IPS DF 6.9 (cell line): ENCODE results near the gene CBR3.
"Not testable (repeated sequence)": the region's sequence is repeated elsewhere in the genome, so short reads cannot be mapped to it uniquely, and the experiment has no call there.

Experiments used
- DNase-seq: peaks from one replicate; pipeline ENCODE4 v3.0.0-alpha.2; 2013; ENCODE audit warnings: low read depth, low spot score
- H3K27ac ChIP-seq: one replicate; pipeline ENCODE4 v1.5.1; 2013; ENCODE audit warnings: low read length, control low read depth
- H3K27me3 ChIP-seq: 2 replicates; pipeline ENCODE4 v1.6.1; 2013; ENCODE audit warnings: mild to moderate bottlenecking, low read length; ENCODE audit not compliant: control insufficient read depth, insufficient read depth
- H3K36me3 ChIP-seq: 2 replicates; pipeline ENCODE4 v1.6.1; 2013; ENCODE audit warnings: low read length; ENCODE audit not compliant: control insufficient read depth, insufficient read depth
- H3K4me1 ChIP-seq: 2 replicates; pipeline ENCODE4 v1.6.1; 2013; ENCODE audit warnings: low read length; ENCODE audit not compliant: control insufficient read depth, insufficient read depth
- H3K4me3 ChIP-seq: 2 replicates; pipeline ENCODE4 v1.5.1; 2013; ENCODE audit warnings: mild to moderate bottlenecking, low read length
- H3K9me3 ChIP-seq: 2 replicates; pipeline ENCODE4 v1.6.1; 2013; ENCODE audit warnings: low read length, inconsistent platforms; ENCODE audit not compliant: control insufficient read depth, insufficient read depth
- WGBS: extraction: QIAGEN DNeasy Blood & Tissue Kit; methylation state at CpG from one replicate; pipeline ENCODE4 v1.1.7; 2013; ENCODE audit warnings: mixed read lengths, missing lambda C conversion rate; ENCODE audit not compliant: insufficient read length, insufficient coverage; 5-methylcytosine and 5-hydroxymethylcytosine counted together

Gene CBR3

GRCh38 chr21:36130414-36130762 is 4.5 kb upstream of the CBR3 start:
- DNase-seq, H3K4me3 ChIP-seq, H3K36me3 ChIP-seq, H3K9me3 ChIP-seq, H3K27ac ChIP-seq, H3K4me1 ChIP-seq, H3K27me3 ChIP-seq: not testable (repeated sequence)
- no CpG with 5 or more reads among the region's 18 CpGs for WGBS

GRCh38 chr21:36130839-36131238 is 4.0 kb upstream of the CBR3 start:
- H3K27ac ChIP-seq, H3K4me3 ChIP-seq, DNase-seq, H3K27me3 ChIP-seq, H3K36me3 ChIP-seq, H3K4me1 ChIP-seq, H3K9me3 ChIP-seq: not testable (repeated sequence)
- WGBS, result no CpG with 5 or more reads among the region's 5 CpGs

GRCh38 chr21:36132696-36133095 is 2.2 kb upstream of the CBR3 start:
- Histone ChIP-seq H3K36me3 (no peaks in the 10 kb centered on the region), H3K27me3 (peaks cover 8% of the 10 kb centered on the region; the same call in 1 of the 2 replicates), H3K9me3 (no peaks in the 10 kb centered on the region), H3K27ac (no peak overlapping the region), H3K4me3 (no peak overlapping the region), H3K4me1 (no peaks in the 10 kb centered on the region; the same call in 1 of the 2 replicates)
- WGBS, result no CpG with 5 or more reads among the region's 8 CpGs
- no peak for DNase-seq

- Histone ChIP-seq H3K9me3 (no peaks in the 10 kb centered on the region), H3K27ac (no peak overlapping the region), H3K36me3 (no peaks in the 10 kb centered on the region), H3K27me3 (peaks cover 8% of the 10 kb centered on the region; the same call in 1 of the 2 replicates), H3K4me1 (no peaks in the 10 kb centered on the region; the same call in 1 of the 2 replicates), H3K4me3 (peak overlapping the region; percentile 37)
- no peak for DNase-seq
- WGBS, result no CpG with 5 or more reads among the region's 60 CpGs
These were observed 668 bp downstream of the CBR3 start for GRCh38 chr21:36135391-36136102.

GRCh38 chr21:36139791-36140190 is 4.9 kb downstream of the CBR3 start:
- not testable (repeated sequence) for H3K36me3 ChIP-seq, DNase-seq, H3K27me3 ChIP-seq, H3K4me3 ChIP-seq, H3K4me1 ChIP-seq, H3K27ac ChIP-seq, H3K9me3 ChIP-seq
- WGBS, result no CpG with 5 or more reads among the region's 13 CpGs

GRCh38 chr21:36141513-36141925 is 6.6 kb downstream of the CBR3 start:
- Histone ChIP-seq H3K27me3 (no peaks in the 10 kb centered on the region), H3K4me3 (no peak overlapping the region), H3K36me3 (no peaks in the 10 kb centered on the region), H3K9me3 (no peaks in the 10 kb centered on the region), H3K4me1 (no peaks in the 10 kb centered on the region), H3K27ac (no peak overlapping the region)
- peak; percentile 87 for DNase-seq
- WGBS, result no CpG with 5 or more reads among the region's 6 CpGs

DNA sequence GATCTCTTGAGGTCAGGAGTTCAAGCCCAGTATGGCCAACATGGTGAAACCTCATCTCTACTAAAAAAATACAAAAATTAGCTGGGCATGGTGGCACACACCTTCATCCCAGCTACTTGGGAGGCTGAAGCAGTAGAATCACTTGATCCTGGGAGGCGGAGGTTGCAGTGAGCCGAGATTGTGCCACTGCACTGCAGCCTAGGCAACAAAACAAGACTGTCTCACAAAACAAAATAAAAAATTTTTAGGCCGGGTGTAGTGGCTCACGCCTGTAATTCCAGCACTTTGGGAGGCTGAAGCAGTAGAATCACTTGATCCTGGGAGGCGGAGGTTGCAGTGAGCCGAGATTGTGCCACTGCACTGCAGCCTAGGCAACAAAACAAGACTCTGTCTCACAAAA is 9.4 kb downstream of the CBR3 start:
- no CpG with 5 or more reads among the region's 6 CpGs for WGBS
- not testable (repeated sequence) for H3K4me3 ChIP-seq, H3K27me3 ChIP-seq, H3K36me3 ChIP-seq, H3K9me3 ChIP-seq, H3K27ac ChIP-seq, H3K4me1 ChIP-seq, DNase-seq

DNA sequence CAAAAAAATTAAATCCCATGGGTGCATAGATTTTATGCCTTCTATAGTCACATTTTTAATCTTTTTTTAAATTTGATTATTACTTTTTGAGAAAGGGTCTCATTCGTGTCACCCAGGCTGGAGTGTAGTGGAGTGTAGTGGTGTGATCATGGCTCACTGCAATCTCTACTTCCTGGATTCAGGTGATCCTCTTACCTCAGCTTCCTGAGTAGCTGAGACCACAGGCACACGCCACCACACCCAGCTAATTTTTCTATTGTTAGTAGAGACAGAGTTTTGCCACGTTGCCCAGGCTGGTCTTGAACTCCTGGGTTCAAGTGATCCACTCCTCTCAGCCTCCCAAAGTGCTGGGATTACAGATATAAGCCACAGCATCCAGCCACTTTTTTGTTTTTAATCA is 10.4 kb downstream of the CBR3 start:
- DNase-seq, result no peak
- no peaks in the 10 kb centered on the region for H3K9me3 ChIP-seq
- no peaks in the 10 kb centered on the region for H3K4me1 ChIP-seq
- no CpG with 5 or more reads among the region's 3 CpGs for WGBS
- no peaks in the 10 kb centered on the region for H3K36me3 ChIP-seq
- no peak overlapping the region for H3K4me3 ChIP-seq
- H3K27ac ChIP-seq, result no peak overlapping the region
- H3K27me3 ChIP-seq, result no peaks in the 10 kb centered on the region

DNA sequence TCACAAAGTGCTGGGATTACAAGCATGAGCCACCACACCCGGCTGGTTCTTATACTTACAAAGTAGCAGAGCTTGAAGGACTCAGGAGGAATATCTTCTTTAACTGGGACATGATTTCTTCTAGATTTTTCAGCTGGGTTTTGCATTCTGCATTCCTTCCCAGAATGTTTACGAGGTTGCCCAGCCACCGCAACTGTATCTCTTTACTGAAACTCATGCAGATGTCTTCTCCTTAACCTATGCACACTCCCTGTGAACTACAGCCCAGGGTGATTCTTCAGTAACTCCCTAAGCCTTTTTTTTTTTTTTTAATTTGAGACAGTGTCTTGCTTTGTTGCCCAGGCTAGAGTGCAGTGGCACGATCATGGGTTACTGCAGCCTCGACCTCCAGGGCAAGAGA is 13.0 kb downstream of the CBR3 start:
- WGBS, result no CpG with 5 or more reads among the region's 5 CpGs
- Histone ChIP-seq H3K4me3 (no peak overlapping the region), H3K9me3 (no peaks in the 10 kb centered on the region), H3K4me1 (no peaks in the 10 kb centered on the region), H3K27me3 (no peaks in the 10 kb centered on the region), H3K27ac (no peak overlapping the region), H3K36me3 (no peaks in the 10 kb centered on the region)
- no peak for DNase-seq

- Histone ChIP-seq H3K4me3 (no peak overlapping the region), H3K27ac (no peak overlapping the region), H3K36me3 (no peaks in the 10 kb centered on the region), H3K9me3 (no peaks in the 10 kb centered on the region), H3K4me1 (no peaks in the 10 kb centered on the region), H3K27me3 (no peaks in the 10 kb centered on the region)
- DNase-seq, result no peak
- no CpG with 5 or more reads among the region's 3 CpGs for WGBS
These were observed 14.0 kb downstream of the CBR3 start for GRCh38 chr21:36148886-36149285.
